ENCODE data around the gene CALCB.
"Not testable (repeated sequence)": the region's sequence is repeated elsewhere in the genome, so short reads cannot be mapped to it uniquely, and the experiment has no call there.

CALCB gene

GRCh38 chr11:15073361-15074205 lies at the start of gene CALCB:
Gene CALCB, plus strand, starts transcription at chr11:15073593. Its CDS starts 1,126 bp downstream, at chr11:15074719.
- DNase-seq = peak; percentile 77

DNA sequence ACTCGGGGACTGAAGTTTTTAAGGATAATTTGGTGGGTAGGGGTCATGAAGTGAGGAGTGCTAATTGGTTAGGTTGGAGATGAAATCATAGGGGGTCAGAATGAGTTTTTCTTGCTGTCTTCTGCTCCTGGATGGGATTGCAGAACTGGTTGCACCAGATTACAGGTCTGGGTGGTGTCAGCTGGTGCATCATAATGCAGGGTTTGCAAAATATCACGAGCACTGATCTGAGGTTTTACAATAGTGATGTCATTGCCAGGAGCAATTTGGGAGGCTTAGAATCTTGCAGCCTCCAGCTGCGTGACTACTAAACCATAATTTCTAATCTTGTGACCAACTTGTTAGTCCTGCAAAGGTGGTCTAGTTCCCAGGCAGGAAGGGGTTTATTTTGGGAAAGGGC lies 46.4 kb upstream of the CALCB start:
- no peak for DNase-seq

DNA sequence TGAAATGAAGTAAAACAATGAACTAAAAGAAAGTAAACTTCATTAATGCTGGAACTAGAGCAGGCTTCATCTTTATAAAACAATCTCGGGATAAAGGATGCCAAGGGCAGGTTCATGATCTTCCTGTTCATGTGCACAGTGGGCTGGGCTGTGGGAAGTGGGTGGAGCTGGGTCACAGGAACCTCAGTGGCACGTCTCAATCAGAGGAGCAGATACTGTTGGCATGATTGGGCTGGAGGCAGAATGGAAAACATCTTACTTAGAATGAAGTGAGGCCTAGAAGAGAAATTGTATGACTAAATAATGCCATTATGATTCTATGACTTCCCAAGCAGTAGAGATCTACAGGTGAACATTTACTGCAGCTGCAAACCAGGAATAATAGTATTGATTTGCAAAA lies 45.4 kb upstream of the CALCB start:
- no peak for DNase-seq

DNA sequence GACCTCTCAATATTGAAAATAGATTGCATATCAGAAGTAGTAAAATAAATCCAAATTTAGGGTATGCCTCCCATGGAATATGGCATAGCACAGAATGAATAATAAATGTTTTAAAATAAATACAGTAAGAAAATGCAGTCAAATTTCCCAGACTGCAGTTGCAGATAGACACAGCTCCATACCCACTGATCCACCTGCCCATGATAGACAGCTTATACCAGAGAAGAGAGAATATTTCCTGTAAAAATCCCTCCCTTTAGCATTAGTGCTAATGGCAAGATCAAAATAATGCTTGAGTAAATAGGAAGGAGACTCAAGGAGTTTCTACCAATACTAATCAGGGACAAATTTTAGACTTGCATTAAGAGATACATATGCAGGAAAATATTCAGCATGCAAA lies 45.0 kb upstream of the CALCB start:
- no peak for DNase-seq

GRCh38 chr11:15031945-15032344 lies 41.4 kb upstream of the CALCB start:
- not testable (repeated sequence) for DNase-seq

DNA sequence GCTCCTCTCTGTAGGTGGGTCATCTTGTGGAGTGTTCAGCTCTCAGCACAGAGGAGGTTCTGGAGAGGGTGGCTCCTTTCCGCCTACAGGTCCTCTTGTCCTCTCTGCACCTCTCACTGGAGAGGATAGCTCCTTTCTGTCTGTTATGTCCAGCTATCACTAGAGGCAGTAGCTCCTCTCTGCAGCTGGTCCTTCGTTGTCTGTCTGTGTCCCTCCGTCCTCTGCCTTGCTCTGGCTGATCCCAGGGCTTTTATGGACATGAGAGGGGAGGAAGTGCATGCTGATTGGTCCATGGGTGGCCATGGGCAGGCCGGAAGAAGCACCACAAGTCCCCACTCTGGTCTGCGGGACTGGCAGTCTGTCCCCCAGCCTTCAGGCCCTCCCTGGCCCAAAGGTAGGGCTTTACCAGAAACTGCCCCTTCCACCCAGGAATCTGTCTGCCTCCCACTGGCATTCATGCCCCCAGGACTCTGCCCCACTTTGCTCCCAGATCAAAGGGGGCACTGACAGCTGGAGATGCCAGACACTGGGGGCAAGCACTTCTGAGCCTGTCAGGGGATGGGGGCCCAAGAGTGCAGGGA lies 38.6 kb upstream of the CALCB start:
- DNase-seq = no peak

GRCh38 chr11:15035283-15035682 lies 38.1 kb upstream of the CALCB start:
- DNase-seq = no peak

- no peak for DNase-seq
These were observed 34.4 kb upstream of the CALCB start for GRCh38 chr11:15038963-15039362.

- no peak for DNase-seq
These were observed 28.2 kb upstream of the CALCB start for GRCh38 chr11:15045209-15045608.

DNA sequence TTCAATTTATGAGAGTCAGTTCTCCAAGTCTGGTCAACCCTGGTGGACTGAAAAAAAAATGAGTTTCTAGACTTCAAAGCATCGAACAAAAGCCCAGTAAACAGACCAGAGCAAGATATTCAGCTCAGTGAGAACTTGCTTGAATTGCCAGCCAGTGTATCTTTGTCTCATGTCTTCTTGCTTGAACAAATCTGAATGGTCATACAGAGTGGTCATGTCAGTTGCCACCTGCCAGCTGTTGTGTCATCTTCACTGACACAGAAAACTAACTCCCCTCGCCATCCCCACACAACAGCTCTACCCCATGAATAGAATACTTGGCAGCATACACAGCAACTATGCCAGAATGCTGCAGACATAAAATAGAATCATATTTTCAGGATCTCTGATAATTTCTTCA lies 27.5 kb upstream of the CALCB start:
- peak; percentile 74 for DNase-seq

DNA sequence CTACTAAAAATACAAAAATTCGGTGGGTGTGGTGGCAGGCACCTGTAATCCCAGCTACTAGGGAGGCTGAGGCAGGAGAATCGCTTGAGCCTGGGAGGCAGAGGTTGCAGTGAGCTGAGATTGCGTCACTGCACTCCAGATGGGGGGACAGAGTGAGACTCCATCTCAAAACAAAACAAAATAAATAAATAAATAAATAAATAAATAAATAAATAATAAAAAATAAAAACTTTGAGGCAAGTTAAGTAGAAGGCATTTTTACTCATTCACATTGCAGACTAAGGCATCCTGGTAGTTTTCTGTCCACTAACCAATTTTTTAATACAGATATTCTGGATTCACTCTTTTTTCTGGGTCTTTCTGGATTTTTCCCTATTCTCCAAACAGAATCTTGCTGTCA lies 26.7 kb upstream of the CALCB start:
- DNase-seq = not testable (repeated sequence)

- no peak for DNase-seq
These were observed 24.8 kb upstream of the CALCB start for GRCh38 chr11:15048616-15049015.

GRCh38 chr11:15053191-15053685 lies 20.2 kb upstream of the CALCB start:
- no peak for DNase-seq

DNA sequence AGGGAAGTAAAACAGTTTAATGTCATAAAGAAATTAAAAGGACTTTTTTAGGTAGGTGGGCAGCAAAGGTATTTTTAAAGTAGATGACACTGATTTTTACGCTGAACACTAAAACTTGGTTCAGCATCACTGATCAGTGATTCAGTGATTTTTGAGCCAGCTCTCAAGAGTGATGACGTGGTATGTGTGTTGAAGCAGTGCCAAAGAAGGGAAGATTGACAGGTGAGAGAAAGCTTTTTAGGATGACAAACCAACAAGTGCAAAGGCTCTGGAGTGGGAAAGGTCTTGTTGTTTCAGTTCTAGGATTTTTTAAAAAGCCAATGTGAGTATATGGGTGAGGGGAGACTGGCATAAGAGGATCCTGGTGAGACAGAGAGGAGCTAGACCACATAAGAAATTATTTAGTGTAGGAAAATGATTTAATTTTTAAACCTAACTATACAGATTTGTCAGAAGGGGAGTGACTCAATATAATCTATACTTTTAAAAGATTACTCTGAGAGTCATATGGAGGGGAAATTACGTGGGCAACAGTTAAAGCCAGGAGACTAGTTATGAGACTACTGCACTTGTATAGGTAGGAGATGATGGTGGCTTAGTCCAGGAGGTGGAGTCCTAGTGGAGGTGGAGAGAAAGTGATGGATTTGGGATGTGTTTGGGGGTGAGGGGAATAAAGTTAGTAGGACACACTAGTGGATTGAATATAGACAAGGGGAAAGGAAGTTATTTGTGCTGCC lies 17.6 kb upstream of the CALCB start:
- no peak for DNase-seq

DNA sequence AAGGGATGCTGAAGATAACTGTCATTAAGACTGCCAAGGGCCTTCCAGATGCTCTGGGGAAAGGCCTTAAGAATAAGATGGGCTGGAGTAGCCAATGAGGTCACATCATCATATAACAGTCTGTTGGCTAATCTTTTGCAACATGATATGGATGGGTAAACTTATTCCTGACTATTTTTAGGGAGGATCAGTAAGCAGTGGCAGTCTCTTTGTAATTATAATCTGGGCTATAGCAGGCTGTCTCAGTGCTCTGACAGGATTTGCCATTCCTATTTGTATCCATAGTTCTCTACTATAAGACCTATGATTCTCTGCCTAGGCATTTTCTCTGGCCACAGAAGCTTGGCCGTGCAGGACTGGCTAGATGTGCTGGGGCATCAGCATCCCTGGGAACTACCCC lies 16.1 kb upstream of the CALCB start:
- no peak for DNase-seq

DNA sequence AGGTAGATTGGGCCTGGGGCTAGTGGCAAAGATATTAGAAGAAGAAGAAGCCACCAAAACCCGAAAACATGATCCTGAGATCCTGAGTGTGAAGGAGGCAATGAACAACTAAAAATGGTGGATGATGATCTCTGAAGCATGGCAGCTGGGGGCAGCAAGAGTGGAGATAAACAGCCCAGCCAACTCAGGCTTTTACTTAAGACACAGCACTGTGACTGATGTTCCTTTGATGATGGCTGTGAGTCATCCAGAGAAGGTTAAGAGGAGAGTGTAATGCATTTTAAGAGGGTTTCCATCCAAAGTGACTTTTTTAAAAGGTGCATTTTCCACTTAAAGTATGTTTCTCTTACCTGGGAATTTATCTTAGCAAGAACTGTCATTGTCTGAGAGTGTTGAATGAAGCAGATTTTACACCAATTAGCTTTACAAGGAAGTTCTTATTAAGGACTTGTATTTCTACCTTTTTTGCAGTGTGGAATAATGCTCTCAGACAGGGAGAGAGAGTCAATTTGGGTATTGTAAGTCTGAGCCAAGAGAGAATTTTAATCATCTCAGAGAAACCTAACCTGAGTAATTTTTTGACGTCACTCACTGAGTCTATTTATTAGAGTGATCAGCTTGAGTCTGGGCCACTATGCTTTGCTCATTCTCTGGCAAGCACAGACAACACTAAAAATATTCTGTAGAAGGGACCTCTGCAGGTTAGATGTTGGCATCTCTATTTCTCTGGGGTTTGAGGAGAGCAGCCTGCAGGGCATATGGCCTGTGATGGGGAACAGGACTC lies 14.1 kb upstream of the CALCB start:
- DNase-seq = no peak

GRCh38 chr11:15062599-15062998 lies 10.8 kb upstream of the CALCB start:
- DNase-seq = no peak

DNA sequence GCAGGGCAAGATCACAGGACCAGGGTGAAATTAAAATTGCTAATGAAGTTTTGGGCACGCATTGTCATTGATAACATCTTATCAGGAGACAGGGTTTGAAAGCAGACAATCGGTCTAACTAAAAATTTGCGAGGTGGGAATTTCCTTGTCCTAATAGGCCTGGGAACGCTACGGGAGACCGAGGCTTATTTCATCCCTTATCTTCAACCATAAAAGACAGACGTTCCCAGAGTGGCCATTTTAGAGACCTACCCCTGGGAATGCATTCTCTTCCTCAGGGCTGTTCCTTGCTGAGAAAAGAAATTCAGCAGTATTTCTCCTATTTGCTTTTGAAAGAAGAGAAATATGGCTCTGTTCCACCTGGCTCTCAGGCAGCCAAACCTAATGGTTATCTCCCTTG lies 3.6 kb upstream of the CALCB start:
- not testable (repeated sequence) for DNase-seq

GRCh38 chr11:15071556-15072255 lies 1.7 kb upstream of the CALCB start:
- no peak for DNase-seq

GRCh38 chr11:15072551-15073143 lies 746 bp upstream of the CALCB start:
- no peak for DNase-seq
